HG02763 (cell line): ENCODE measurements around the gene BCORL1.

Experiments
- ATAC-seq: cut with Tn5 transposase; IDR thresholded peaks from one replicate; pipeline ENCODE4 v1.9.1; 2021; ENCODE audit warnings: mild to moderate bottlenecking, moderate library complexity; ENCODE audit not compliant: unreplicated experiment

Gene BCORL1

DNA sequence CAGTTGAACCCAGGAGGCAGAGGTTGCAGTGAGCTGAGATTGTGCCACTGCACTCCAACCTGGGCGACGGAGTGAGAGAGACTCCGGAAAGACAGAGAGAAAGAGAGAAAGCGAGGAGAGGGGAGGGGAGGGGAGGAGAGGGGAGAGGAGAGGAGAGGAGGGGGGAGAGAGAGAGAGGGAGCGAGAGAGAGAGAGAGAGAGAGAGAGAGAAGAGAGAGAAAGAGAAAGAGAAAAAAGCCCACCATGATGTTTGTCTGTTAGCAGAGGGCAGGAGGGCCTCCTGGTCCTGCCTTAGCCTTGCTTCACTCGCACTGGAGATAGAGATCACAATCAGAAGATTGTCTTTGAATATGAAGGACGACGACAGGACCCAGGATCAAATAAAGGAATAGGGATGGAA is 18.7 kb upstream of the BCORL1 start:
- no peak for ATAC-seq

DNA sequence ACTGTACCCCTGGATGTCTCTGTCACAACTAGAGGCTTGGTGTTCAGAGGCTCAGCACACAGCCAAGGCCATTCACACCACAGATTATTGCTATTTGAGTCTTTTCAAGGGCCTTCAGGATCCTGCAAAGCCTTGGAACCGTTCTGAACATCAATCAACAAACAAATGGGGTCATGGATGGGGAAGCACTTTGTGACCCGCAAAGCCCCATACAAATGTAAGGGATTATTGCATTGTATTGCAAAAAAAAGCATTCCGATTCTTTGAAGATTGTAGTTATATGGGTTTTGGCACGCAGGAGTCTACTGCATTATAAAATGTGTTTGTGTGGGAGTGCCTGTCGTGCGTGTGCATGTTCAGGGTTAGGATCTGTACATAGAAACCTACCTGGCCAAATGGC is 17.3 kb upstream of the BCORL1 start:
- ATAC-seq = no peak

DNA sequence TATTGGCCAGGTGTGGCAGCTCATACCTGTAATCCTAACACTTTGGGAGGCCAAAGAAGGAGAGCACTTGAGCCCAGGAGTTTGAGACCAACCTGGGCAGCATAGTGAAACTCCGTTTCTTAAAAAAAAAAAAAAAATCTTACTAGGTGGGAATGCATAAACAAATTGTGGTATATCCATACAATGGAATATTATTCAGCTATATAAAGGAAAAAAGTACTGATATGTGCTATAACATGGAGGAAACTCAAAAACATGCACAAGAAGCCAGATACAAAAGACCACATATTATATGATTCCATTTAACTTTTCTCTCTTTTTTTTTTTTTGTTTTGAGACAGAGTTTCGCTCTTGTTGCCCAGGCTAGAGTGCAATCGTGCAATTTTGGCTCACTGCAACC is 13.5 kb upstream of the BCORL1 start:
- ATAC-seq = no peak

DNA sequence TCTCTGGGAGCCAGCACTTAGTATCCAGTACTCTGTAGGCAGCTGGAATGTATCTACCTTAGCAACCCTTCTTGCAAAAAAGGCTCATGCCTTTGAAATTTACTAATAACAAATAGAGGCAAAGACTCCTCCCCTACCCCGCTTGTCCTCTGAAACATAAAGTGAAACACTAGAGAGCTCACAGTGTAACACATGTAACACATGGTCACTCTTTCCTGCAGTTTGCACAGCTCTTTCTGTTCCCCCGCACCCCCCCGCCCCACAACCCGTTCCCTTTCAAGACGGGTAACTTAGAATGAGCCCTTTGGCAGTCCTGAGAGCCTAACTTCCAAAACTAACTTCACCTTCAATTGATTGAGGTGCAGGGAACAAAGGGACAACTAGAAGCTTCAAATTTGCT is 6.0 kb upstream of the BCORL1 start:
- ATAC-seq = no peak

DNA sequence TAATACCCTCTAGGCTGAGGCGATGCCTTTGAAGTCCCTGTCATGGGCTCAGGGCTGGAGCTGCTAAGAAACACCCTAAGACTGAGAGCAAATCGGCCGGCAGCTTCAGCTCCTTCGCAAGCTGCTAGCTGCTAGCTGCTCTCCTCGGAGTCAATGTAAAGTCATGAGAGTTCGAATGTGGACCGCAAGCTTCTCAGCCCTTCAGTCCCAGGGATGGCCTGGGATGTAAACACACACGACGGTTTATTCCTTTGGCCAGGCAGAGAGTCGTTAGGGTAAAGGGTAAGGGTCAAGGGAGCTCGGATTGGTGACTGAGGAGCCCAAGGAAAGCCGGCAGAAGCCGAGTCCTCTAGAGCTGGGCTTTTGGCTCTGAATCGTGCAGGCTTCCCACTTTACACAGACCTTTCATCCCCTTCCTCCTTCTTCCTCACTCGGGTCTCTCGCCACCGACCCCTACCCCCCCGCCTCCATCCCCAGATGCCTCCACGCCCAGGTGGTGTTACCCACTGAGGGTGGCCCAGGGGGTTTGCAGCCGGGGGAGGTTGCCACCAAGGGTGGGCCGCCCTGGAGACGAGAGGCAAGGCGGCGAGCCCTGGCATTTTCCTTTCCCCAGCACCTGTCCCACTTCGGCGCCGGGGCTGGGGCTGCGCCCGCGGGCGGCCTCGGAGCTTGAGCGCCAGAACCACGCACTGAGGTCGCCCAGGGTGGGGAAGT is 3.1 kb upstream of the BCORL1 start:
- ATAC-seq = no peak

DNA sequence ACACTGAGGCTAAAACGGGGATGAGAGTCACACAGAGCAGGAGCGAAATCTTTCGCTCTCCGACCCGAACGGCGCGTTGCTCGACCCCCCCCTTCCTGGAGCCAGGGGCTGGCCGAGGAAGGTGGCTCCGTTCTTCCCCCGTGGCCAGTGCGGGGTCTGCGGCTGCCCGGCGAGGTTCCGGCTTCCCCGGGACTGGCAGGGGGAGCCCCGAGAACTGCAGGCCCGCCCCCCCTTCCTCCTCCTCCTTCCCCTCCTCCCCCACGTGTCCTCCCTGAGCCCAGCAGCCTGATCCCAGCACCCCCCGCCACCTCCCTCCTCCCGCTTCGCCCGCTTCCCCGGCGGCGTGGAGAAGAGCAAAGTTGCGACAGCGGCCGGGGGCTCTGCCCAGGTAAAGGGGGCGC is 2.4 kb upstream of the BCORL1 start:
- no peak for ATAC-seq

DNA sequence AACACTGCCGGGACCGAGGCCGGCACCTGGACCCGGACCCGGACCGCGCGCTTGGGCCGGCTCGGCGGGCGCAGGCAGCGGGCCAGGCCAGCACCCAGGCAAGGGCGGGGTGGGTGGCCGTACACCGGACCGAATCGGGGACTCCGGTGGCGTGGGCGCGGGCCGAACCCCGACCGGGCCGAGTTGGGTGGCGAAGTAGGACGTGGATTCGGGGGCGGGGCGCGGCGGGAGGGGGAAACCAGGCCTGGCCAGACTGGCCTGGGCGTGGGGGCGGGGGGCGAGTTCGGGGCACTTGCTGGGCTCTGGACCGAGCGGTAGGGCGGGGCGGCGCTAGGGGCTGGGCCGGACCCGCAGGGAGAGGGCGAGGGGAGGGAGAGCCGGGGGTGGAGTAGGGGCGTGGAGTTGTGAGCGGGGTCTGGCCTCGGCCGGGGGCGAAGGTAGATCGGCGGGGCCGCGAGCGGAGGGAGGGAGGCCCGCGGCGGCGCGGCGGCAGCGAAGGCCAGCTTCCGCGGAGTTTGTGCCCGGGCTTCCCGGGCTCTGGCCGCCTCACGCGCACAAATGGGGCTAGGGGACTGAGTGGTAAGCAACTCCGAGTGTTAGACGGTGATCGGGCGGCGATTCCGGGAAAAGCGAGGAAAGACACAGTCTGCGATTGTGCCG is 1.8 kb upstream of the BCORL1 start:
- ATAC-seq = no peak

DNA sequence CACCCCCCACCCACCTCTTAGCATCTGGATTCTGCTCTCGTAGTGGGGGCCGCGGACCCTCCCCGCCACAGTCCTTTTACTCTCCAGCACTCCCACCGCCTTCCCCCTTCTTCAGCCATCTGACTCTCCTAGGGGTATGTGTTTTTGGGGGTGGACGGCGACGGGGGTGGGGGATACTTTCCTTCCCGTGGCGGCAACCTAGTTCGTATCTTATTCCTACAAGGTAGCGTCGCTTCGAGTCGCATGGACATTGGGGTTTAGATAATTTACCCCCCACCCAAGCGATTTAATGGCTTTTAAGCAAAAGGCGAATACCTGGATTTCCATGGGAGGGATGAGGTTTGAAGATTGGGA is 1.3 kb upstream of the BCORL1 start:
- no peak for ATAC-seq

DNA sequence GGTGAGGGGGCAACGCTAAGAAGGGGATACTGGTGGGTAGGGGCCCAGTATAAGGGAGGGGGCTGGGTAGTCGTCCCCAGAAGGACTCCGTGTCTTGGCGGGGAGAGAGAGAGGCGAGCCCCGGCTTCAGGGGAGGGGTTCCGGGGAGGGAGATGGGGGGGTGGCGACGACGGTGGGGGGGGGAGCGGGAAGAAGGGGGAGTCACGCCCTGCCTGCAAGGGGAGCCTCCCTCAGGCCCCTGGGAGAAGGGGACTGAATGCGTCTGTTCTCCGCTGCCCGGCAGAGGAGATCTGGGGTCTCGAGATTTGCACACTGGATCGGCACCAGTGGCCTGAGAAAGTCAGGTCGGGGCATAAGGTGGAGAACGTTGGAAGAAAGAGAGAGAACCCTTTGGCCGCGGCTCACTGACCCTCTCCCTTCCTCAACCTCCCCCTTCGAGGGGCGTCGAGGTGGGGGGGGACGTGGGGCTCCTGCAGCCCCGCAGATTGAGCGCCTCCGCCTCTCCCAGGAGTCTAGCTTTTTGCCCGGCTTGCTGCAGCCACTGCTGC is 609 bp upstream of the BCORL1 start:
- no peak for ATAC-seq

DNA sequence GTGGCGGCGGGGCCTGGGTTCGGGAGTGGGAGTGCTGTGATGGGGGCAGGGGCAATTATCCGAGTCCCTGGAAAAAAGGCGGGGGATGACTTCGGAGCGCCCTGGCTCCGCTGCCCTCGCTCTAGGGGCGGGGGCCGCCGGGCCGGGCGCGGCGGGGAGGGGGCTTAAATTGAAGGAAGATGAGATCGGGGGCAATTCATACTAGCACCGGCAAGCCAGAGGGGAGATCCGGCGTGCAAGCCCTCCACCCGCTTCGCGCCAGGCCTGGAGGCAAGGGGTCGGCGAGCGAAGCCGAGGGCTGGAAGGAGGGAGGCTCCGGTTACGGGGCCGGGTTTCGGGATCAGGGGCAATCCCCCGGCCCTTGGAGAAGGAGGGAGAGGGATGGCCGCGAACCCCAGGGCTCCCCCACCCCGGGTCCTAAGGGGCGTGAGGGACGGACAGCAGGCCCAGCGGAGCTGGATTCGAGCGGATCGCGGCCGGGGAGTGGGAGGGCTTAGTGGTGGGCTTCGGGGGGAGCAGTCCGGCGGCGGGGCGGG is 1.2 kb downstream of the BCORL1 start:
- no peak for ATAC-seq

DNA sequence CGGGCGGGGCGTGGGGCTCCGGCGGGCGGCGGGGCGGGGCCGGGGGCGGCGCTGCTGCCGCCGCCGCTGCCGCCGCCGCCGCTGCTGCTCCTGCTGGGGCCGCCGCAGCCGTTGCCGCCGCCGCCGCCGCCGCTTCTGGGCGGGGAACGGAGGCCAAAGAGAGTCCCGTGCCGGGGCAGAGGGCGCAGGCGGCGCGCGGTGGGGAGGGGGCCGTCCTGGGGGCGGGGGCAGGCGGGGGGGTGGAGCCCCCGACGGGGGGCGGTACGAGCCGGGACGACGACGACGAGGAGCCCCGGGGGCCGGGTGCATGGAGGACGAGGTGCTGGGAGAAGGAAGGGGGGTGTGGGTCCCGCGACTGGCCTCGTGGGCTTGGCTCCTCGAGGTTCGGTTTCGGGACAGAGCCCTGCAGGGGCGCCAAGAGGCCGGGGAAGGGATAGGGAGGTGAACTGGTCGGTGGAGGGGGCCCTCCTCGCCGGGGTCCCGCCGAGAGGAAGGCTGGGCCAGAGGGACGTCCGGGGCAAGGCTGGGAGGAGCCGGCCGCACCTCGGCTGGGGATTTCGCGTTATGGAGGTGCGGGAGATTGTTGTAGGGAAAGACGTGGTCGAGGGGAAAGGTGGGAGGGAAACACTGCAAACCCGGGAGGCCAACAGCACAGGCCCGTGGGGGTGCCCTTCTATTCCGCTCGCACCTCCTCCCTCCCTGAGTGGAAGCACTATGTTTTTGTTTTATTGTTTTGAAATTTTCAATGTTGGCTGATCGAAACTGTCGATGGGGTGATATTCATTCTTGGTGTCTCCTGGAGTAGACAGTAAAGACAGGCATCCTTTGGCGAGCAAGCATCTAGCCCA is 1.9 kb downstream of the BCORL1 start:
- ATAC-seq = no peak

DNA sequence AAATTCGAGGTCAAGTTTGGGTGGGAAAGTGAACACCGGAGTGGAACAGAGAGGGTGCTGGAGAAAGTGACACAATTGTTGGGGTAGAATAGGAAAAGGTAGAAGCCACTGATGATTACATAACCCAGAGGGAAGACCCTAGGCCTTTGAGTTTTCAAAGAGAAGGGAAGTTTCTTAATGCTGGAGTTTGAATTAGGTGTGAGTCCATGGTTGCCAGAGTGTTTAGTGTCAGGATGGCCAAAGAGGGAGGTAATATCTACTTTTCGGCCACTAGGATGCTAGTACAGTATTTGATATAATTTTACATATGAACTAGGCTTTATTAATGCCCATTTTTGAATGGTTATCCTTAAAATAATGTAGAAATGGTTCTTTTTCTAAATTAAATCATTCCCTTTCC is 5.4 kb downstream of the BCORL1 start:
- no peak for ATAC-seq

DNA sequence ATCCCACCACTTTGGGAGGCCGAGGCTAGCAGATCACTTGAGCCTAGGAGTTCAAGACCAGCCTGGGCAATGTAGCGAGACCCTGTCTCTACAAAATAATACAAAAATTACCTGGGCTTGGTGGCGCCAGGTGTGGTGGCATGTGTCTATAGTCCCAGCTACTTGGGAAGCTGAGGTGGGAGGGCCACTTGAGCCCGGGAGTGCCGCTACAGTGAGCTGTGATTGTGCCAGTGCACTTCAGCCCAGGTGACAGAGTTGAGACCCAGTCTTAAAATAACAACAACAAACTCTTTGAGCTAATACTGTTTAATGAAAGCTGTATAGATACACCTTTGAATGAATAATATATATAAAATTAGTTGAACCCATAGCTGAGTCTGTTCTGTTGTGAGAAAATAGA is 9.7 kb downstream of the BCORL1 start:
- no peak for ATAC-seq

DNA sequence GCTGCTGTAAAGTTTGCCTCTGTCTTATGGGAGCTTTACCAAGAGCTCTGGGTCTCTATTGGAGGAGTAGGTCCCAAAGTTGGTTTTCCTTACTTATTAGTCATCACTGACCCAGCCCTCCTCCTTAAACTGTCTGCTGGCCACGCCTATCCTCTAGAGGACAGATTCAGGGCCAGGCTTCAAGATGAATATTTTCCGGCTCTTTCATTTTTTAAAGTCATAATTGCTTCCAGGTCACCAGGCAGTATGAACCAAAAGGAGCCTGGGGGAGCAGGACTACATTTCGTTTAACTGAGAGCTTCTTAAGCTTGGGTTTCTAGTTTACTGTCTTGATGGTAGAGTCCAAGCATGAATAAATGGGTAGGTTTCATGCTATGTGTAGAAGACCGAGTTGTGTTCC is 13.7 kb downstream of the BCORL1 start:
- no peak for ATAC-seq

DNA sequence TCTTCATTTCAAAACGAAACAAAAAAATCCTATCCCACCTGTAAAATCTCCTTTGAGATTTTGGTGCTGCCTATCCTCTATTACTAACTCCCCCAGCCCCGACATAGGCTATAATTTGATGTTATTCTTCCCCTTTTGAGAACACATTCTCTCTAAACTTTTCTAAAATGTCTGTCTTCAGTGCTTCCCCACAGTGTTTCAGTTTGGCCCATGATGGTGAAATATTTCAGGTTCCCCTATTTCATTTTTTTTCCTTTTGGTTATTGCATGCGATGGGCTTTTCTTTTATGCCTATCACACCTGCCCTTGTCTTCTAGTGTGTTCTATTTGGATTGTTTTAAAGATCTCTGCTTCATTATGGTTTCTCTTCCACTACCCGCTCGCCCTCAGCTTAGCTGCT is 14.7 kb downstream of the BCORL1 start:
- ATAC-seq = no peak

DNA sequence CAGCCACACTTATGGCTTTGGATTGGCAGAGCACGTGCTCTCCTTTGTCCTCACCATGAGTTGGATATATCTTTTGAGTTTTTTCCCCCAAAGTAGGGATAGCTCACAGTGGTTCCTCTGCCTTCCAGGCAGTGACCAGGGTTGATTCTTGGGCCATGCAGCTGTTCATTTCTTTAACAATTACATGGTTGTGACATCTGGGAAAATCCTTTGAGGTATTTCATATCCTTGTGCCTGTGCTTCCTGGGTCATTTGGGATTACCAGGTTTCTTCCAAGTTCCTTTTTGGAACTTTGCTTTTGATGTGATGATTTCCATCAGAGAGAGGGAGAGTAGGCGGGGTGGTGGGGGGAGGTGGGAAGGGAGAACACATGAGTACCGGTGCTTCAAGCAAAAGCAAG is 15.6 kb downstream of the BCORL1 start:
- no peak for ATAC-seq

DNA sequence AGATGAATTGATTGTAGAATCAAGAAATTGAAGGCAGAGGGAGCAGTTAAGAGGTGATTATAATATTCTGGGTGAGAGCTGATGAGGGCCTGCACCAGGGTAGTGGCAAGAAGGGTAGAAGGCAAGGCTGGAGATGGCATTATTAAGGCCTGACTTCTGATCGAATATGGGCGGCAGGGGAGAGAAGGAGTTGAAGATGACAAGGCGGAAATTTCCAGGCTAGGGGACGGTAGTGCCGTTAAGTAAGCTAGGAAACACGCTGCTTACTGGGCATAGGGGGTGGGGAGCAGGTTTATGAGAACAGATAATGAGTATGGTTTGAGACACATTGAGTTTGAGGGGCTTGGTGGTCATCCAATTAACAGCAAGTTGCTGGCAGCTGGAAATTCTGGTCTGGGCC is 19.5 kb downstream of the BCORL1 start:
- ATAC-seq = no peak

DNA sequence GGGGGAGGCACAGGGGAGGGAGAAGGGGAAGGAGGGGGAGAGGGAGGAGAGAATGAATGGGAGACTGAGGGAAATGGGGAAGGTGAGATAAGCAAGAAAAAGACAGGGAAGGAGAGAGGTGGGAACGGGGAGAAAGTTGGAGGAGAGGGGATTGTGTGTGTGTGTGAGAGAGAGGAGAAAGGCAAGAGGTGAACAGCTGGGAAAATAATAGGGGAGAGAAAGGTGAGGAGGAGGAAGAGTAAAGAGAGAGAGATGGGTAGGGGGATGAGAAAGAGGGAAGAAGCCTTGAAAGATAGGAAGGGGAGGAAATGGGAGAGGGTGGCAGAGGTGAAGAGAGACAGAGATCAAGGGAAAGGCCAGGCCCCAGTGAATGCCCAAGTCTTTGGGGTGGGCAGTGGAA is 20.1 kb downstream of the BCORL1 start:
- no peak for ATAC-seq

DNA sequence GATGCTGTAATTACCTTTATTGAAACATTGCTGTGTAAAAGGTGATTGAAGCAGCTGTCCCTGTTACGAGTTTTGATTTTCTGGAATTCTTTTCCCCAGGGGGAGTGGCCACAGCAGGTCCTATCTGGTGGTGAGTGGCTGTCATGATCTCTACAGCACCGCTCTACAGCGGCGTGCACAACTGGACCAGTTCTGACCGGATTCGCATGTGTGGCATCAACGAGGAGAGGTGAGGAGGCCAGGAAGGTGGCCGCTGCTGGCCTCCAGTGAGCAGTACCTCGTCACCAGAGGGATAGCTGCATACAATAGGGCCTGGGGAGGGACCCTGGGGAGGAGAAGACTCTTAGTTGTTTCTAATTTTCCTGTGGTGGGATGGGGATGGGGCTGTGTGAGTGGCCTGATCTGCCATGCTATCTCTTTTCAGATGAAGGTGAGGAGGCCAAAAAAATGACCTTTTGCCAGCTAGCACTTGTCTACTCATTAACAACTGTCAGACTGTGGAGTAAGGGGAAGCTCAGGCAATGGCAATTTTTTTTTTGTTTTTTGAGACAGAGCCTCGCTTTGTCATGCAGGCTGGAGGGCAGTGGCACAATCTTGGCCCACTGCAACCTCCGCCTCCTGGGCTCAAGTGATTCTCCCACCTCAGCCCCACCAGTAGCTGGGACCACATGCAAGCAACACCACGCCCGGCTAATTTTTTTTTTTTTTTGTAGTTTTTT is 22.8 kb downstream of the BCORL1 start:
- no peak for ATAC-seq

DNA sequence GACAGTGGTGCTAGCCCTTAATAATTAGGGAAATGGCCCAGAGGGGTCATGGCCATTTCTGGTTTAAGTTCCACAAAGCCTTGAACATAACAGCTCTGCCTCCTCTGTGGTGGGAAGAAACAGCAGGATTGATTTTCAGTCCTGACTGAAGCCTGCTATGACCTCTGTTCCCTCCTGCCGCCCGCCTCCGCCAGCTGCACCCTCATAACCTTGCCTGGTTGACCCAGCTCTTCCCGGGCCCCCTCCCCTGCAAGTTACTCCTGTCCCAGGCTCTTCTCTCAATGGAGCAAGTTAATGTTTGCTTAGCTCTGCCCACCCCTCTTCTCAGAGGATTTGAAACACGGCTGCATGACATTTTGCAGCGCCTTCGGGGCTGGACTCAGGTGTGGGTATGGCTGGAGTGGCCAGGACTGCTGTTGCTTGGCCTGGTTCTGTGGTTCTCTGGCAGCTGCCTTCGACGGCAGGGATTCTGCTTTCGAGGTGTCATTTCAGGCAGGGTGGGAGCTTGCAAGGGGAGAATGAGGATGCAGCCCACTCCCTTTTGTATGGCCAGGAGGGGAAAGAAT is 27.3 kb downstream of the BCORL1 start:
- ATAC-seq = no peak

DNA sequence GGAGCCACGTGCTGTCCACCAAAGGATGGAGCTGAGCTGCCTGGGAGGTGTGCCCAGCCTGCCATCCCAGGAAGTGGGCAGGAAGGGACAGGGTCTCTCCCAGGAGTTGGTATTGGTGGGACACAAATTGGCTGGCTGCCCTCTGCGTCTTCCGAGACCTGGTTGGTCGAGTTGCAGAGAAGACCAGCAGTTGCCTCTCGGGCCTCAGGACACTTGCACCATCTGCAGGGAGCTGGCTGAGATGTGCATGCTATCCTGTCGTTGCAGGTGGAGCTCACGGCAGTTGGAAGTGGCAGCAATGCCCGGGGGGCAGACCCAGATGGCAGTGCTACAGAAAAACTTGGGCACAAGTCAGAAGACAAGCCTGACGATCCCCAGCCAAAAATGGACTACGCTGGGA is 30.2 kb downstream of the BCORL1 start:
- no peak for ATAC-seq
